HG03095 (cell line): ENCODE data around the gene MAPT.
"Not testable (repeated sequence)": the region's sequence is repeated elsewhere in the genome, so short reads cannot be mapped to it uniquely, and the experiment has no call there.

Experiments
- ATAC-seq: cut with Tn5 transposase; IDR thresholded peaks from one replicate; pipeline ENCODE4 v1.9.1; 2021; ENCODE audit warnings: moderate library complexity; ENCODE audit not compliant: unreplicated experiment

Gene MAPT

GRCh38 chr17:45923511-45924268 lies 29.3 kb downstream of the MAPT start:
- ATAC-seq, result no peak

- no peak for ATAC-seq
These were observed 30.0 kb downstream of the MAPT start for GRCh38 chr17:45924332-45924820.

GRCh38 chr17:45925311-45925710 lies 31.0 kb downstream of the MAPT start:
- no peak for ATAC-seq

- ATAC-seq, result no peak
These were observed 32.9 kb downstream of the MAPT start for GRCh38 chr17:45927247-45927646.

GRCh38 chr17:45929344-45929743 lies 35.0 kb downstream of the MAPT start:
- ATAC-seq, result no peak

GRCh38 chr17:45930420-45930951 lies 36.1 kb downstream of the MAPT start:
- no peak for ATAC-seq

- no peak for ATAC-seq
These were observed 37.3 kb downstream of the MAPT start for GRCh38 chr17:45931677-45932076.

- ATAC-seq, result no peak
These were observed 40.0 kb downstream of the MAPT start for GRCh38 chr17:45934044-45934979.

- no peak for ATAC-seq
These were observed 40.9 kb downstream of the MAPT start for GRCh38 chr17:45935197-45935709.

- ATAC-seq, result no peak
These were observed 41.6 kb downstream of the MAPT start for GRCh38 chr17:45935710-45936509.

GRCh38 chr17:45936610-45937009 lies 42.3 kb downstream of the MAPT start:
- no peak for ATAC-seq

- not testable (repeated sequence) for ATAC-seq
These were observed 42.8 kb downstream of the MAPT start for GRCh38 chr17:45937186-45937585.

- ATAC-seq, result no peak
These were observed 45.0 kb downstream of the MAPT start for GRCh38 chr17:45939395-45939794.

GRCh38 chr17:45940293-45940692 lies 45.9 kb downstream of the MAPT start:
- no peak for ATAC-seq

GRCh38 chr17:45940826-45941225 lies 46.5 kb downstream of the MAPT start:
- ATAC-seq, result no peak

- no peak for ATAC-seq
These were observed 47.0 kb downstream of the MAPT start for GRCh38 chr17:45941395-45941794.

GRCh38 chr17:45942284-45942683 lies 47.9 kb downstream of the MAPT start:
- no peak for ATAC-seq

- ATAC-seq, result no peak
These were observed 52.5 kb downstream of the MAPT start for GRCh38 chr17:45946841-45947256.

GRCh38 chr17:45948498-45948880 lies 54.1 kb downstream of the MAPT start:
- no peak for ATAC-seq

GRCh38 chr17:45948881-45949624 lies 54.7 kb downstream of the MAPT start:
- ATAC-seq, result no peak
